Prostate gland (tissue), 2 donors: Measurements from ENCODE around the gene ATP6AP1. TPM values are rescaled to one million over a fixed set of nuclear protein-coding genes. Genes with fewer than 3 reads are reported as not detected.

Experiments used
- DNase-seq: peaks from one replicate; pipeline ENCODE4 v3.0.0-alpha.2; 2019; ENCODE audit warnings: low spot score
- H3K27ac ChIP-seq, 2 donors: fragments of 200-600 bp; sonication (generic); 2 replicates each; pipeline ENCODE4 v1.5.1; 2017 to 2019
- H3K27me3 ChIP-seq: fragments of 200-600 bp; sonication (generic); replicated peaks from 2 replicates; pipeline ENCODE4 v1.5.1; 2019; ENCODE audit not compliant: insufficient read depth
- H3K36me3 ChIP-seq, 2 donors: fragments of 200-600 bp; sonication (generic); 1 replicate in 1 of 2; 2 replicates in 1 of 2; pipeline versions ENCODE4 v1.5.1 to v1.8.1; 2017 to 2019
- H3K4me1 ChIP-seq: fragments of 200-600 bp; sonication (generic); replicated peaks from 2 replicates; pipeline ENCODE4 v1.5.1; 2019
- H3K4me3 ChIP-seq, 2 donors: fragments of 200-600 bp; sonication (generic); 2 replicates each; pipeline ENCODE4 v1.5.1; 2017 to 2019
- H3K9me3 ChIP-seq: fragments of 200-600 bp; sonication (generic); 2 replicates; pipeline ENCODE4 v1.5.1; 2017
- POLR2A ChIP-seq: fragments of 450-650 bp; IDR thresholded peaks from one replicate; pipeline ENCODE4 v1.6.1; 2016; ENCODE audit warnings: antibody characterized with exemption, mild to moderate bottlenecking
- POLR2AphosphoS5 ChIP-seq: sonication (generic); formaldehyde crosslinking; IDR thresholded peaks from one replicate; pipeline ENCODE4 v1.6.1; 2017; ENCODE audit warnings: antibody characterized with exemption
- WGBS: methylation state at CpG from one replicate; pipeline ENCODE4 v1.1.5; 2018; 5-methylcytosine and 5-hydroxymethylcytosine counted together
- intact Hi-C: fragments of 100-400 bp; cut with DNase I; formaldehyde crosslinking; loops from one replicate; pipeline ENCODE4 v1.14.2; 2022
- total RNA-seq, 2 donors: library from RNA; depleted of rRNA; stranded (reverse); fragments of >200 nt; gene quantifications; one replicate each; pipeline ENCODE4 v1.1.0, GENCODE V29; 2016
- TF ChIP-seq, protein P1 (sequence below), 4 experiments: fragments of 200-600 bp in 2 of 4; fragments of 450-650 bp in 2 of 4; sonication (generic) in 2 of 4; IDR thresholded peaks; 1 replicate in 3 of 4; 2 replicates in 1 of 4; pipeline ENCODE4 v1.5.1; 2016 to 2019; ENCODE audit warnings: antibody characterized with exemption in 4 of 4, mild to moderate bottlenecking in 2 of 4, moderate library complexity in 2 of 4

ATP6AP1 gene
- total RNA-seq, 2 donors from 2014 or later = 110 to 149 TPM

DNA sequence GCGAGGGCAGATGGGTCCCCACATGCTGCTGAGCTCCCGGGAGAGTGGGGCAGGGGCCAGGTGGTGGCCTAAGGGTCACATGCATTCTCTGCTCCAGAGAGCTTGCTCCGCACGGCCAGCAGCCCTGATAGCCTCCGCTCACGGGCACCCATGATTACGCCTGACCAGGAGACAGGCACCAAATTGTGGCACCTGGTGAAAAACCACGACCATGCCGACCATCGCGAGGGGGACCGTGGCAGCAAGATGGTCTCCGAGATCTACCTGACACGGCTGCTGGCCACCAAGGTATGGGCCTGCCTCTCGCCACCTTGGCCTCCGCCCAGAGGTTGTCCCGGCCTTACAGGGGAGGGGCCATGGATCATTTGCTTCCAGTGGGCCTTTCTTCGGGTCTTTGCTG is 41.4 kb downstream of the ATP6AP1 start:
- intact Hi-C loops = no loop called here
- Histone ChIP-seq H3K36me3 (no peaks in the 10 kb centered on the region), H3K4me3 (no peak overlapping the region), H3K27me3 (no peaks in the 10 kb centered on the region), H3K9me3 (no peaks in the 10 kb centered on the region), H3K27ac (no peak overlapping the region), H3K4me1 (no peaks in the 10 kb centered on the region)
- TF ChIP-seq, protein P1, sequence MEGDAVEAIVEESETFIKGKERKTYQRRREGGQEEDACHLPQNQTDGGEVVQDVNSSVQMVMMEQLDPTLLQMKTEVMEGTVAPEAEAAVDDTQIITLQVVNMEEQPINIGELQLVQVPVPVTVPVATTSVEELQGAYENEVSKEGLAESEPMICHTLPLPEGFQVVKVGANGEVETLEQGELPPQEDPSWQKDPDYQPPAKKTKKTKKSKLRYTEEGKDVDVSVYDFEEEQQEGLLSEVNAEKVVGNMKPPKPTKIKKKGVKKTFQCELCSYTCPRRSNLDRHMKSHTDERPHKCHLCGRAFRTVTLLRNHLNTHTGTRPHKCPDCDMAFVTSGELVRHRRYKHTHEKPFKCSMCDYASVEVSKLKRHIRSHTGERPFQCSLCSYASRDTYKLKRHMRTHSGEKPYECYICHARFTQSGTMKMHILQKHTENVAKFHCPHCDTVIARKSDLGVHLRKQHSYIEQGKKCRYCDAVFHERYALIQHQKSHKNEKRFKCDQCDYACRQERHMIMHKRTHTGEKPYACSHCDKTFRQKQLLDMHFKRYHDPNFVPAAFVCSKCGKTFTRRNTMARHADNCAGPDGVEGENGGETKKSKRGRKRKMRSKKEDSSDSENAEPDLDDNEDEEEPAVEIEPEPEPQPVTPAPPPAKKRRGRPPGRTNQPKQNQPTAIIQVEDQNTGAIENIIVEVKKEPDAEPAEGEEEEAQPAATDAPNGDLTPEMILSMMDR (IDR thresholded peaks at IDR 0.05) = no peak
- TF ChIP-seq POLR2AphosphoS5 = no peak
- no peak for DNase-seq
- 86% methylated on average over 10 of the region's 18 CpGs for WGBS

DNA sequence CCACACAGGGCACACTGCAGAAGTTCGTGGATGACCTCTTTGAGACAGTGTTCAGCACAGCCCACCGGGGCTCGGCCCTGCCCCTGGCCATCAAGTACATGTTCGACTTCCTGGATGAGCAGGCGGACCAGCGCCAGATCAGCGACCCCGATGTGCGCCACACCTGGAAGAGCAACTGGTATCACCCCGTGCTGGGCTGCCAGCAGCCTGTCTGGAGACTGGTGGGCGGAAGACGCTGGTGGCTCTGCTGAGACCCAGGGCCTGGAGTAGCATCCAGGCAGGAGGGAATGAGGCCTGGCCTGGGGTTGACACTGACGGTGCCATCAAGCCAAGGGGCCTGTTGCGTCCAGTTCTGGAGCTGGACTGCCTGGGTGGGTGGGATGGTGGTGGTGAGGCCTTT is 42.0 kb downstream of the ATP6AP1 start:
- WGBS = 91% methylated on average over 13 of the region's 14 CpGs
- no peaks in the 10 kb centered on the region for H3K36me3 ChIP-seq
- intact Hi-C loops = no loop called here

DNA sequence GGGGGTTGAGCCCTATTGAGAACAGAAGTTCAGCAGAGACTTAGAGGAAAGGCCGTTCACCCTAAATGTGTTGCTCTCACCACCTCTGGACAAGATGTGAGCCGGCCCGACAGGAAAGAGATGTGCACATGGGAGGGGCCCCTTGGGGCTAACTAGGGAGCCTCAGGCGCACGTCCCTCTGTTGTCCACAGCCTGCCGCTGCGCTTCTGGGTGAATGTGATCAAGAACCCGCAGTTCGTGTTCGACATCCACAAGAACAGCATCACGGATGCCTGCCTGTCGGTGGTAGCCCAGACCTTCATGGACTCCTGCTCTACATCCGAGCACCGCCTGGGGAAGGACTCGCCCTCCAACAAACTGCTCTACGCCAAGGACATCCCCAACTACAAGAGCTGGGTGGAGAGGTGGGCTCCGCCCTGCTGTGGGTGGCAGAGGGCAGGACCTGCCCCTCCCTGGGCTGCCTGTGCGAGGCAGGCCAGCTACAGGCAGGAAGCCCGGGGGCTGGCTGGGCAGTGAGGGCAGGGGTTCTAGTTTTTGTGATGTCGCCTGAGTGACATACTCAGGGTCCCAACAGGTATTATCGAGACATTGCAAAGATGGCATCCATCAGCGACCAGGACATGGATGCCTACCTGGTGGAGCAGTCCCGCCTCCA is 42.6 kb downstream of the ATP6AP1 start:
- no peak overlapping the region for H3K27ac ChIP-seq
- WGBS = 84% methylated on average over 9 of the region's 23 CpGs
- DNase-seq = no peak
- no peaks in the 10 kb centered on the region for H3K27me3 ChIP-seq
- H3K9me3 ChIP-seq = no peaks in the 10 kb centered on the region
- no peak for TF ChIP-seq POLR2A
- TF ChIP-seq POLR2AphosphoS5 = no peak
- TF ChIP-seq, protein P1 (IDR thresholded peaks at IDR 0.05) = no peak
- intact Hi-C loops = no loop called here
- H3K4me1 ChIP-seq = no peaks in the 10 kb centered on the region
- no peaks in the 10 kb centered on the region for H3K36me3 ChIP-seq
- no peak overlapping the region for H3K4me3 ChIP-seq

More for the DNA sequence above, 42.0 kb downstream of the ATP6AP1 start:
- Histone ChIP-seq H3K4me3 (no peak overlapping the region), H3K9me3 (no peaks in the 10 kb centered on the region), H3K27ac (no peak overlapping the region), H3K4me1 (no peaks in the 10 kb centered on the region), H3K27me3 (no peaks in the 10 kb centered on the region)
- no peak for DNase-seq
- TF ChIP-seq POLR2A (no peak), POLR2AphosphoS5 (no peak)
- TF ChIP-seq, protein P1 (IDR thresholded peaks at IDR 0.05) = no peak

DNA sequence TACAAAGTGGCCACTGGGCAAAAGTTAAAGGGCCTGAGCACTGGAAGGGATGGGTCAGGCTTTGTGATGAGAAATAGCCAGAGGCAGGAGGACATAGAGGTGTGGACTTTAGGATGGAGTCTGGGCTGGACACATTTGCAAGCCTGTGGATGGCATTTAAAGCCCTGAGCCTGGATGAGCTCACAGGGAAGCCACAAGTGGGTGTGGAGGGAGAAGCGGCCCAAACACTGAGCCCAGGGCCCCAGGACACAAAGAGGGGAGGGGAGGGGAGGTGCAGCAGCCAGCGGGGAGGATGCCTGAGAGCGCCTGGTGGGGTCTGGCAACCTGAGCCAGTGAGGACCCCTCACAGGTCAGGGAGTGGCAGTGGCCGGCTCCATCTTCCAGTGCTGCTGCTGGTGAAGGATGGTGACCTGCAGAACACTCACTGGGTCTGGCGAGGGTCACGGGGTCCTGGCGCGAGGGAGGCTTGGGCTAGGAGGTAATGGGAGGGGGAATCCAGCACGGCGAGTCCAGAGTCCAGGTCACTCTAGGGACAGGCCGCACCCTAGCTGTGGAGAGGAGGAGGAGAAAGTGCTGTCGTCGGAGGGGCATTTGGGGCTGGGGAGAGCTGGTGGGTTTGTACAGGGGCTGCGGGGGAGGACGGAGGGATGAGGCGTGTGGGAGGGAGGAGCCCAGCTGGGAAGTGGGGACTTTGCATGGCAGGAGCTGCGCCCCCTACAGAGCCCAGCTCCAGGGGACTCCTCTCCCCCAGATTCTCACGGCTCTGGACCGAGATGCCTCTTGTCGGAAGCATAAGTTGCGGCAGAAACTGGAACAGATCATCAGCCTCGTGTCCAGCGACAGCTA is 43.6 kb downstream of the ATP6AP1 start:
- Histone ChIP-seq H3K9me3 (no peaks in the 10 kb centered on the region), H3K4me3 (no peak overlapping the region), H3K27me3 (no peaks in the 10 kb centered on the region), H3K27ac (no peak overlapping the region), H3K4me1 (no peaks in the 10 kb centered on the region), H3K36me3 (no peaks in the 10 kb centered on the region)
- TF ChIP-seq, protein P1 (IDR thresholded peaks at IDR 0.05) = no peak
- 81% methylated on average over 22 of the region's 23 CpGs for WGBS
- no peak for DNase-seq
- intact Hi-C loops = no loop called here
